Measurements from ENCODE around the gene NAT16. TPM values are rescaled to one million over a fixed set of nuclear protein-coding genes. Genes with fewer than 3 reads are reported as not detected.

Gene NAT16
- total and polyA plus RNA-seq, 2 experiments from 2014 or later = 0.21 to 0.31 TPM

- Mint-ChIP-seq H3K27ac (no peak overlapping the region), H3K4me3 (peak overlapping the region; percentile 78), H3K27me3 (ENCODE audit: insufficient read depth, low read depth, poor library complexity) (peaks cover 83% of the 10 kb centered on the region), H3K36me3 (ENCODE audit: low read depth) (no peaks in the 10 kb centered on the region; the same call in 2 of the 3 replicates), H3K4me1 (peaks cover 59% of the 10 kb centered on the region), H3K9me3 (no peaks in the 10 kb centered on the region; the same call in 1 of the 3 replicates)
- H3K4me1 ChIP-seq (ENCODE audit: insufficient read depth) = peaks cover 67% of the 10 kb centered on the region
- H3K36me3 ChIP-seq (ENCODE audit: insufficient read depth) = no peaks in the 10 kb centered on the region
- H3K4me3 ChIP-seq = peak overlapping the region; percentile 76
- peak overlapping the region; percentile 98 for H3K4me2 ChIP-seq
- DNase-seq (ENCODE audit: low spot score) = no peak
- H3K27ac ChIP-seq (ENCODE audit: low read depth) = no peak overlapping the region
- no peaks in the 10 kb centered on the region for H3K9me2 ChIP-seq (ENCODE audit: insufficient read depth)
- no peak overlapping the region for H2AFZ ChIP-seq
- no peak for ATAC-seq
- peaks cover 10% of the 10 kb centered on the region; the same call in 1 of the 2 replicates for H4K20me1 ChIP-seq (replicated peaks; ENCODE audit: insufficient read depth)
- H3F3A ChIP-seq (replicated peaks; ENCODE audit: low read depth) = peaks cover 26% of the 10 kb centered on the region
- peaks cover 89% of the 10 kb centered on the region for H3K27me3 ChIP-seq (ENCODE audit: insufficient read depth)
- no peak for TF ChIP-seq ZNF331 (CRISPR knock-in tag; IDR thresholded peaks at IDR 0.05; ENCODE audit: low read depth)
- no peak for TF ChIP-seq ZNF462 (CRISPR knock-in tag; IDR thresholded peaks at IDR 0.05)
- no peak for TF ChIP-seq REST (IDR thresholded peaks at IDR 0.05; ENCODE audit: unreplicated experiment)
- TF ChIP-seq CREB1 (CRISPR knock-in tag; IDR thresholded peaks at IDR 0.05; ENCODE audit: low read depth) = no peak
- TF ChIP-seq ZNF114 (CRISPR knock-in tag; IDR thresholded peaks at IDR 0.05) = no peak
- no peak for TF ChIP-seq NANOG (IDR thresholded peaks at IDR 0.05; ENCODE audit: borderline replicate concordance)
- no peak for TF ChIP-seq JUNB (IDR thresholded peaks at IDR 0.05; ENCODE audit: unreplicated experiment)
- no peak for TF ChIP-seq CTCF (conservative IDR thresholded peaks at IDR 0.05; ENCODE audit: low read depth in 2 of 2)
- no peak for TF ChIP-seq EZH2 (IDR thresholded peaks at IDR 0.05; ENCODE audit: low read depth, unreplicated experiment)
- TF ChIP-seq STAT1 (IDR thresholded peaks at IDR 0.05; ENCODE audit: unreplicated experiment) = no peak
- no peak for TF ChIP-seq ETS1 (IDR thresholded peaks at IDR 0.05)
- TF ChIP-seq POLR2AphosphoS5 (IDR thresholded peaks at IDR 0.05; ENCODE audit: low read depth) = no peak
- no peak for TF ChIP-seq EZH2phosphoT487 (IDR thresholded peaks at IDR 0.05; ENCODE audit: unreplicated experiment)
- H3K79me2 ChIP-seq (replicated peaks; ENCODE audit: insufficient read depth) = no peaks in the 10 kb centered on the region
Measured at GRCh38 chr7:101166648-101166908, 13.5 kb downstream of the NAT16 start.
